HepG2 (cell line): ENCODE data around the gene TMCO4. TPM values are rescaled to one million over a fixed set of nuclear protein-coding genes. Genes with fewer than 3 reads are reported as not detected.
A peak's percentile ranks its signal among the peaks of the same experiment; 100 is the strongest.

Experiments
- ARNTL ChIP-seq: sonication (generic); formaldehyde crosslinking; IDR thresholded peaks from 2 replicates; pipeline ENCODE4 v1.4.0; 2020; ENCODE audit warnings: mild to moderate bottlenecking, missing genetic modification reagents
- CBFB ChIP-seq: sonication (generic); formaldehyde crosslinking; IDR thresholded peaks from 2 replicates; pipeline ENCODE4 v1.4.0; 2020; ENCODE audit warnings: missing genetic modification reagents
- EEA1 ChIP-seq: sonication (generic); formaldehyde crosslinking; IDR thresholded peaks from 2 replicates; pipeline ENCODE4 v1.5.1; 2020; ENCODE audit warnings: mild to moderate bottlenecking, missing genetic modification reagents, borderline replicate concordance
- ERF ChIP-seq: IDR thresholded peaks from 2 replicates; pipeline ENCODE4 v1.6.1; 2018; ENCODE audit warnings: missing biosample characterization, missing genetic modification reagents
- FOSL2 ChIP-seq: sonication (generic); formaldehyde crosslinking; IDR thresholded peaks from 2 replicates; pipeline ENCODE4 v1.4.0; 2020; ENCODE audit warnings: missing genetic modification reagents
- GLI4 ChIP-seq: sonication (generic); formaldehyde crosslinking; IDR thresholded peaks from 2 replicates; pipeline ENCODE4 v1.5.1; 2020; ENCODE audit warnings: missing genetic modification reagents, mild to moderate bottlenecking, moderate library complexity, borderline replicate concordance
- LBX2 ChIP-seq: sonication (generic); formaldehyde crosslinking; IDR thresholded peaks from 2 replicates; pipeline ENCODE4 v1.5.0; 2020; ENCODE audit warnings: missing genetic modification reagents, mild to moderate bottlenecking, borderline replicate concordance
- MAFF ChIP-seq: IDR thresholded peaks from 2 replicates; pipeline ENCODE4 v1.6.1; 2011; ENCODE audit warnings: low read depth, low read length, improper control_type of control experiment
- MAFG ChIP-seq: sonication (generic); formaldehyde crosslinking; IDR thresholded peaks from 2 replicates; pipeline ENCODE4 v1.5.1; 2020; ENCODE audit warnings: mild to moderate bottlenecking, missing genetic modification reagents
- NCOA5 ChIP-seq: sonication (generic); formaldehyde crosslinking; IDR thresholded peaks from 2 replicates; pipeline ENCODE4 v1.4.0; 2020; ENCODE audit warnings: missing genetic modification reagents
- RBFOX2 ChIP-seq: fragments of 200-400 bp; formaldehyde crosslinking; IDR thresholded peaks from 2 replicates; pipeline ENCODE4 v1.6.1; 2017; ENCODE audit warnings: low read depth, mild to moderate bottlenecking, low read length
- RNF2 ChIP-seq: fragments of 450-650 bp; conservative IDR thresholded peaks from 2 replicates; pipeline ENCODE4 v1.6.1; 2016; ENCODE audit warnings: low read depth
- SKI ChIP-seq: fragments of 450-650 bp; IDR thresholded peaks from one replicate; pipeline ENCODE4 v1.6.1; 2018; ENCODE audit warnings: mild to moderate bottlenecking; ENCODE audit not compliant: partially characterized antibody
- TCF12 ChIP-seq, 2 experiments: fragments of 450-650 bp in 1 of 2; sonication (generic) in 1 of 2; formaldehyde crosslinking in 1 of 2; IDR thresholded peaks; 2 replicates each; pipeline versions ENCODE4 v1.6.1 to v1.8.0; 2017 to 2022; ENCODE audit warnings: antibody characterized with exemption in 1 of 2, mild to moderate bottlenecking in 1 of 2, missing genetic modification reagents in 1 of 2, moderate library complexity in 1 of 2
- TSC22D2 ChIP-seq: sonication (generic); formaldehyde crosslinking; IDR thresholded peaks from 2 replicates; pipeline ENCODE4 v1.5.1; 2020; ENCODE audit warnings: missing genetic modification reagents, mild to moderate bottlenecking, borderline replicate concordance
- ZFP37 ChIP-seq: sonication (generic); formaldehyde crosslinking; IDR thresholded peaks from 2 replicates; pipeline ENCODE4 v1.4.0; 2020; ENCODE audit warnings: missing genetic modification reagents, borderline replicate concordance
- ZFX ChIP-seq: sonication (generic); formaldehyde crosslinking; IDR thresholded peaks from 2 replicates; pipeline ENCODE4 v1.4.0; 2020; ENCODE audit warnings: mild to moderate bottlenecking, low read depth, missing genetic modification reagents, moderate library complexity
- ZNF205 ChIP-seq: IDR thresholded peaks from 2 replicates; pipeline ENCODE4 v1.6.1; 2018; ENCODE audit warnings: missing biosample characterization, missing genetic modification reagents
- ZNF232 ChIP-seq: sonication (generic); formaldehyde crosslinking; IDR thresholded peaks from 2 replicates; pipeline ENCODE4 v1.4.0; 2020; ENCODE audit warnings: missing genetic modification reagents, borderline replicate concordance
- ZNF253 ChIP-seq: sonication (generic); formaldehyde crosslinking; IDR thresholded peaks from 2 replicates; pipeline ENCODE4 v1.8.0; 2022; ENCODE audit warnings: mild to moderate bottlenecking, missing genetic modification reagents, borderline replicate concordance
- ZNF296 ChIP-seq: sonication (generic); formaldehyde crosslinking; conservative IDR thresholded peaks from 2 replicates; pipeline ENCODE4 v1.5.0; 2020; ENCODE audit warnings: mild to moderate bottlenecking, missing genetic modification reagents
- ZNF333 ChIP-seq: sonication (generic); formaldehyde crosslinking; IDR thresholded peaks from 2 replicates; pipeline ENCODE4 v1.4.0; 2020; ENCODE audit warnings: mild to moderate bottlenecking, missing genetic modification reagents, borderline replicate concordance
- ZNF501 ChIP-seq: sonication (generic); formaldehyde crosslinking; IDR thresholded peaks from 2 replicates; pipeline ENCODE4 v1.5.1; 2020; ENCODE audit warnings: mild to moderate bottlenecking, moderate library complexity, missing genetic modification reagents
- ZNF513 ChIP-seq: sonication (generic); formaldehyde crosslinking; conservative IDR thresholded peaks from 2 replicates; pipeline ENCODE4 v1.5.0; 2020; ENCODE audit warnings: missing genetic modification reagents
- ZNF547 ChIP-seq: sonication (generic); formaldehyde crosslinking; IDR thresholded peaks from 2 replicates; pipeline ENCODE4 v1.5.1; 2020; ENCODE audit warnings: mild to moderate bottlenecking, missing genetic modification reagents
- ZSCAN30 ChIP-seq: sonication (generic); formaldehyde crosslinking; IDR thresholded peaks from 2 replicates; pipeline ENCODE4 v1.5.0; 2020; ENCODE audit warnings: mild to moderate bottlenecking, missing genetic modification reagents
- polyA plus RNA-seq, 8 experiments: library from polyadenylated mRNA; depleted of rRNA in 3 of 8; stranded (reverse) in 7 of 8; unstranded in 1 of 8; fragments of >200 nt; fragmentation: Illumina TruSeq in 4 of 8; extraction: Trizol in 4 of 8; gene quantifications; 2 replicates each; pipeline versions ENCODE4 v1.2.1 to v1.2.3, GENCODE V29; 2011 to 2016; ENCODE audit warnings: low read depth in 4 of 8, missing spikeins in 1 of 8, mixed read lengths in 1 of 8; ENCODE audit not compliant: insufficient read depth in 1 of 8
- total RNA-seq, 5 experiments: library from RNA; depleted of rRNA; stranded (reverse); fragments of >200 nt; fragmentation: Illumina TruSeq; extraction: Trizol; gene quantifications; 2 replicates each; pipeline ENCODE4 v1.2.3, GENCODE V29; 2016; ENCODE audit warnings: low read depth in 1 of 5
- TF ChIP-seq, protein P1 (sequence below): sonication (generic); formaldehyde crosslinking; IDR thresholded peaks from 2 replicates; pipeline ENCODE4 v1.4.0; 2020; ENCODE audit warnings: missing genetic modification reagents, mild to moderate bottlenecking, borderline replicate concordance

TMCO4 gene
- total and polyA plus RNA-seq, 2 of the 13 experiments (the other 11 are each of a cell fraction or from before 2014, with no cell fraction given): 2.1 to 4.1 TPM

DNA sequence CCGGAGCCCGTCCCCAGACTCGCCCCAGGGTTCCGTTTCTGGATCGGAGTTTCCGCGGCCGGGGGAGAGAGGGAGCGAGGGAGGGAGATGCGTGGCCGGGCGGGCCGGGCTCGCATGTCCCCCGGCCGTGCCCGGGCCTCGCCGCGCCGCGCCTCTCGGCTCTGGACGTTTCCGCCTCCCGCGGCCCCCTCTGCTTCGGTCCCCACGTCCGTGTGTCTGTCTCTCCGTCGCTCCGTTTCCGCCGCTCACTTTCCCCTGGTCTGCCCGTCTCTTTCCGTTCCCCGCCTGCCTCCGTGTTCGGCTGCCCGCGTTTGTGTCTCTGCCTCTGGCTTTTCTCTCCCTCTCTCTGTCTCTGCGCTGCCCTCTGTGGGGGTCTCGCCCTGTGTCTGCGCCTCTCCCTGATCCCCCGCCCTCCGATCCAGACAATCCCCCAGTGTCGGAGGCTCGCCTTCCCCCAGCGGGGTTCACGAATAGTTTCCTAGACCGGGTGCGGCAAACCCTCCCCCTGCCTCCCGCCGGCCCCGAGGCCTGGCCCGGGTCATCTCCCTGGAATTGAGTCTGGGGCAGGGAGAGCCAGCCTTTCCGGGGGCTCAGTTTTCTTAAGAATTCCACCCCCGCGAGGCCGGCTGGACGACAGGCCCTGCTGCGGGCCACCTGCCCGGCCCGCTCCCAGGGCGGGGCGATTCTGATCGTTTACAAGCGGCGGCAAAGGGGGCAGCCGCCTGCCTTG is 154.9 kb downstream of the TMCO4 start (continued):
- TF ChIP-seq, protein P1, sequence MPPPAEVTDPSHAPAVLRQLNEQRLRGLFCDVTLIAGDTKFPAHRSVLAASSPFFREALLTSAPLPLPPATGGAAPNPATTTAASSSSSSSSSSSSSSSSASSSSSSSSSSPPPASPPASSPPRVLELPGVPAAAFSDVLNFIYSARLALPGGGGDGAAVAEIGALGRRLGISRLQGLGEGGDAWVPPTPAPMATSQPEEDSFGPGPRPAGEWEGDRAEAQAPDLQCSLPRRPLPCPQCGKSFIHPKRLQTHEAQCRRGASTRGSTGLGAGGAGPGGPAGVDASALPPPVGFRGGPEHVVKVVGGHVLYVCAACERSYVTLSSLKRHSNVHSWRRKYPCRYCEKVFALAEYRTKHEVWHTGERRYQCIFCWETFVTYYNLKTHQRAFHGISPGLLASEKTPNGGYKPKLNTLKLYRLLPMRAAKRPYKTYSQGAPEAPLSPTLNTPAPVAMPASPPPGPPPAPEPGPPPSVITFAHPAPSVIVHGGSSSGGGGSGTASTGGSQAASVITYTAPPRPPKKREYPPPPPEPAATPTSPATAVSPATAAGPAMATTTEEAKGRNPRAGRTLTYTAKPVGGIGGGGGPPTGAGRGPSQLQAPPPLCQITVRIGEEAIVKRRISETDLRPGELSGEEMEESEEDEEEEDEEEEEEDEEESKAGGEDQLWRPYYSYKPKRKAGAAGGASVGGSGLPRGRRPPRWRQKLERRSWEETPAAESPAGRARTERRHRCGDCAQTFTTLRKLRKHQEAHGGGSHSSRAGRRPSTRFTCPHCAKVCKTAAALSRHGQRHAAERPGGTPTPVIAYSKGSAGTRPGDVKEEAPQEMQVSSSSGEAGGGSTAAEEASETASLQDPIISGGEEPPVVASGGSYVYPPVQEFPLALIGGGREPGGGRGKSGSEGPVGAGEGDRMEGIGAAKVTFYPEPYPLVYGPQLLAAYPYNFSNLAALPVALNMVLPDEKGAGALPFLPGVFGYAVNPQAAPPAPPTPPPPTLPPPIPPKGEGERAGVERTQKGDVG (CRISPR knock-in tag): 0 out of 2 replicates have a peak, but pooled peaks have one; percentile 54
- no peak for TF ChIP-seq CBFB
- TF ChIP-seq ERF (CRISPR knock-in tag): no peak
- TF ChIP-seq MAFF: no peak
- no peak for TF ChIP-seq ZNF333 (CRISPR knock-in tag)
- TF ChIP-seq ZNF205 (CRISPR knock-in tag): no peak
- no peak for TF ChIP-seq SKI
- no peak for TF ChIP-seq TCF12 (IDR thresholded peaks at IDR 0.05)
- TF ChIP-seq TCF12 (CRISPR knock-in tag; IDR thresholded peaks at IDR 0.05): no peak
- TF ChIP-seq ZNF547 (CRISPR knock-in tag): no peak
- no peak for TF ChIP-seq ZSCAN30 (CRISPR knock-in tag)
- 0 out of 2 replicates have a peak, but pooled peaks have one; percentile 10 for TF ChIP-seq RNF2
- no peak for TF ChIP-seq NCOA5 (CRISPR knock-in tag)
- no peak for TF ChIP-seq ZNF253 (CRISPR knock-in tag)
- TF ChIP-seq ZNF501 (CRISPR knock-in tag): no peak
- TF ChIP-seq GLI4 (CRISPR knock-in tag): no peak
- TF ChIP-seq ARNTL (CRISPR knock-in tag): no peak
- TF ChIP-seq RBFOX2: peak; percentile 16; the same call in 1 of the 2 replicates
- TF ChIP-seq MAFG (CRISPR knock-in tag): no peak
- no peak for TF ChIP-seq ZFP37 (CRISPR knock-in tag)
- TF ChIP-seq ZNF232 (CRISPR knock-in tag): no peak
- TF ChIP-seq TSC22D2 (CRISPR knock-in tag): no peak
- no peak for TF ChIP-seq ZFX
- no peak for TF ChIP-seq EEA1 (CRISPR knock-in tag)
- no peak for TF ChIP-seq FOSL2 (CRISPR knock-in tag)
- no peak for TF ChIP-seq ZNF513
- TF ChIP-seq LBX2 (CRISPR knock-in tag): no peak
- no peak for TF ChIP-seq ZNF296 (CRISPR knock-in tag)
